Stimulated activated CD8-positive, alpha-beta memory T cell treated with anti-CD3 and anti-CD28 coated beads, Interleukin-15, amount 100 ng/mL, for 24 hours (primary cell): Measurements from ENCODE around the gene CDC34.
"Not testable (repeated sequence)": the region's sequence is repeated elsewhere in the genome, so short reads cannot be mapped to it uniquely, and the experiment has no call there.

Experiments used
- DNase-seq: peaks from one replicate; pipeline ENCODE4 v3.0.0-alpha.2; 2020; ENCODE audit warnings: low read depth

Gene CDC34

GRCh38 chr19:573519-573825, 41.9 kb downstream of the CDC34 start:
- DNase-seq, result no peak

- no peak for DNase-seq
These were observed 43.3 kb downstream of the CDC34 start for GRCh38 chr19:574658-575526.

GRCh38 chr19:575527-576506, 44.3 kb downstream of the CDC34 start:
- DNase-seq, result no peak

GRCh38 chr19:576768-577438, 45.3 kb downstream of the CDC34 start:
- DNase-seq, result no peak

GRCh38 chr19:577439-578392, 46.2 kb downstream of the CDC34 start:
- DNase-seq, result no peak

- DNase-seq, result no peak
These were observed 47.7 kb downstream of the CDC34 start for GRCh38 chr19:579111-579841.

GRCh38 chr19:579842-580155, 48.2 kb downstream of the CDC34 start:
- no peak for DNase-seq

- DNase-seq, result no peak
These were observed 48.8 kb downstream of the CDC34 start for GRCh38 chr19:580274-580835.

- DNase-seq, result no peak
These were observed 50.0 kb downstream of the CDC34 start for GRCh38 chr19:581399-582111.

- no peak for DNase-seq
These were observed 51.1 kb downstream of the CDC34 start for GRCh38 chr19:582497-583197.

GRCh38 chr19:583198-583967, 51.8 kb downstream of the CDC34 start:
- DNase-seq, result no peak

- DNase-seq, result no peak
These were observed 52.3 kb downstream of the CDC34 start for GRCh38 chr19:583968-584239.

- DNase-seq, result peak; percentile 47
These were observed 52.9 kb downstream of the CDC34 start for GRCh38 chr19:584240-585001.

GRCh38 chr19:585146-585545, 53.6 kb downstream of the CDC34 start:
- DNase-seq, result not testable (repeated sequence)

GRCh38 chr19:585551-586110, 54.1 kb downstream of the CDC34 start:
- DNase-seq, result no peak

GRCh38 chr19:588093-588740, 56.7 kb downstream of the CDC34 start:
- DNase-seq, result no peak
